NCI-H2227 treated with DMSO at 0.1 percent for 48 hours (cell line): ENCODE data around the gene GRK6.

Experiments used
- DNase-seq: peaks from one replicate; lab custom pipeline; 2025; lab: John Stamatoyannopoulos, UW

GRK6 gene

GRCh38 chr5:177487975-177488374 is 61.5 kb downstream of the GRK6 start:
- DNase-seq: no peak

DNA sequence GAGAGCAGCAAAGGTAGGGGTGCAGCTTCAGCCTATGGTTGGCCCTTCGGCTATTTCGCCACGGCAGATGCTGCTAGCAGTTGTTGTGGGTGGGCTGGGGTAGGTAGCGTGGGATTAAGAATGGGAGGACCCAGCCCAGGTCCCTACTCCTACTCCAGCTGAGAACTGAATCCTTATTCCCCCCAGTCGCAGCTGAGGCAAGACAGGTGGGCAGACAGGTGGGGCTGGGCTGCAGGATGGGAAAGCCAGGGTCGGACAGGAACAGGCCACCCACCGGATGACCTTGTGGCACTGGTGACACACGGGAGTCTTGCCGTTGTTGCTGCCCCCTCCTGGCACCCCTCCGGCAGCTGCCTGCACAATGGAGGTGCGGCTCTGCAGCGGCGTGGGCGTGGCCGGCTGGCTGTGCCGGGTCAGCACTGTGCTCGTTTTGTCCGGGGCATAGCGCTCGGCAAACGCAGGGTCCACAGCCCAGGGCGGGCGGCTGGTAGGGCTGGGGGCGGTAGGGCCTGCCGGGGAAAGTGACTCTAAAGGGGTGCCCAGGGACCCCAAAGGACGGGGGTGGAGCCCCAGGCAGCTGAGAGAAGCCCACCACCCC is 62.7 kb downstream of the GRK6 start:
- DNase-seq: no peak

DNA sequence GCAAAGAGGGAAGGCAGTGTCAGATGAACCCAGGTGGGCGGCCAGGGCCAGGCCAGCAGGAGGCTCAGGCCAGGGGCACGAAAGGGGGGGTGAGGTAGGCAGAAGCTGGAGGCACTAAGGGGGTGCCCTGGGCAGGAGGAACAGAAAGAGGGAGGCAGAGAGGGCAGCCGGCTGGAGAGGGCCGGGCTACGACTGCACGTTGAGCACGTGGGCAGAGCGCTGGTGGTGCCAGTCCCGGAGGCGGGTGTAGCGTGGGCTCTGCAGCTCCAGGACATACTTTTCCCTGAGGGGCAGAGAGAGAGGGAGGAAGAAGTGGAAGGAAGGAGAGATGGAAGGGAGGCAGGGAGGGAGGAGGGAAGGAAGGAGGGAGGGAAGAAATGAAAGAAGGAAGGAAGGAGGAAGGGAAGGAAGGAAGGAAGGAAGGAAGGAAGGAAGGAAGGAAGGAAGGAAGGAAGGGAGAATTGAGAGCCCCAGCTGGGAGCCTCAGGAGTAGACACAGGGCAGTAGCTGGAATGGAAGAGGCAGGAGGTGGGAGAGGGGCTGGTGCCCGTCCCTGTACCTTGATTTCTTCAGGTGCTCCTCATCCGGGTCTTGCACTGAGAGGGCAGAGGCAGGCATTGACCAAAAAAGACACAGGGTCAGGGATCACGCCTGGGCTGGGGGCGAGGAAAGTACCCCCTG is 64.0 kb downstream of the GRK6 start:
- DNase-seq: no peak

DNA sequence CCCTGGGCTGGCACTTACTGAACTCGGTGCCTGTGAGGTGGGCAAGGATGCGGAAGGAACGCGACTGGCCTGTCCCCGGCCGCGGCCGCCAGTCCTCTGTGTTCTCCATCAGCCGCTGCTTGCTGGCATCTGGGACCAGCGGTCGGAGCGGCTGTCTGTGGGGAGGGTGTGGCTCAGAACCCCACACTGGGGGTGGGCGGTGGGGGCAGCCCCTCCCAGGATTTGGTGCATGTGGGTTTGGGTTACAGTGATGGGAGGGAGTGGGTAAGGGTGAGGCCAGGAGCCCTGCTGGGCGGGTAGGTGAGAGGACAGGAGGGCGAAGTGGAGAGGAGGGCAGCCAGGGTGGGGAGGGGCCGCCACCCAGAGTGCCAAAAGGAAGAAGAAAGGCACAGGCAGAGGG is 64.5 kb downstream of the GRK6 start:
- no peak for DNase-seq

DNA sequence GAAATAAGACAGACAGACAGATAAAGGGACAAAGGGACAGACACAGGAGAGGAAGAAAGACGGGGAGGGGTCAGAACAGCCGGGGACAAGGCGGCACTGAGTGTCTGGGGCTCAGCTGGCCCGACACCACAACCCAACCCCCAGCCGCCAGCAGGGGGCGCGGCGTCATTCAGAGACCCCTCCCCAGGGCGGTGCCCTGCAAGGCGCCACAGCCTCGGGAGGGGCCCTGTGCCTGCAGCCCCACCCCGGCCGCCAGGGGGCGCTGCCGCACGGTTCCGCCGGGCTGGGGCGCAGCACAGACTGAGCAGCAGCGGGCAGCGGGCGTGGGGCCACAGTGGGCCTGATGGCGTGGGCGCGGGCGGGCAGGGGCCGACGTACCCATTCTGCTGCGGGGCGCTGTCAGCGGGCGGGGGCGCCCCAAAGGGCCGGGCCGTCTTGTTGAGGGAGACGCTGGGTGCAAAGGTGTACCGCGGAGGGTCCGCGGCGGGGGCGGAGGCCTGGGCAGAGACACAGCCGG is 65.0 kb downstream of the GRK6 start:
- no peak for DNase-seq

DNA sequence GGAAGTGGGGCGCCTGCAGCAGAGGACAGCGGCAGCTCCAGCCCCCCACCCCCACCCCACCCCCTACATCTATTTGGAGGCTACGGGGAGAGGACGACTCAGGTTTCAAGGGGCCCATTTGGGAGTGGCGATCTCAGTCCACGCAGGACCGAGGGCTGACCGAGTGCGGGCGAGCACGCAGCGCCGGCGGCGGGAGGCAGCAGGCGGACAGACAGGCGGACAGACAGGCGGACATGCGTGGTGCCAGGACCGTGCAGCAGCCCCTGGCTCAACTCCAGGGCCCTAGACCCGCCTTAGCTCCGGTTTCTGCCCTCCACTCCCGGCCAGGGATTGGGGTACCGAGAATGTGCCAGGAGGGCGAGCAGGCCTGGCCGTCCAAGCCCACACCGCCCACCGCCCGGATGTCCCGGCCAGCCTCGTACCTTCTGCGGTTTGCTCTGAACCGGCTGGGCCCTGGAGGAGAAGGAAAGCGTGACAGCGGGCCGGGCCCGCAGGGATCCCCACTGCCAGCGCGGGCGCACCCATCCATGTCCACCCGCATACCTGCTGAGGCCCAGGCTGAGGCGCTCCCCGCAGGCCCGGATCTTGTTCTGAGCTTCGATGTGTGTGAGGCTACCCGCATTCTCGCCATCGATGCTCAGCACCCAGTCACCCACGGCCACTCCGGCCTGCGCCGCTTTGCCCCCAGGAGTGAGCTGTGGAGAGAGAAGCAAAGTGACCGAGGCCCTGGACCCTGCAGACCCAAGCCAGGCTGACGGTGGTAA is 65.7 kb downstream of the GRK6 start:
- DNase-seq: no peak
